ENCODE data around the gene TPK1.

TPK1 gene

DNA sequence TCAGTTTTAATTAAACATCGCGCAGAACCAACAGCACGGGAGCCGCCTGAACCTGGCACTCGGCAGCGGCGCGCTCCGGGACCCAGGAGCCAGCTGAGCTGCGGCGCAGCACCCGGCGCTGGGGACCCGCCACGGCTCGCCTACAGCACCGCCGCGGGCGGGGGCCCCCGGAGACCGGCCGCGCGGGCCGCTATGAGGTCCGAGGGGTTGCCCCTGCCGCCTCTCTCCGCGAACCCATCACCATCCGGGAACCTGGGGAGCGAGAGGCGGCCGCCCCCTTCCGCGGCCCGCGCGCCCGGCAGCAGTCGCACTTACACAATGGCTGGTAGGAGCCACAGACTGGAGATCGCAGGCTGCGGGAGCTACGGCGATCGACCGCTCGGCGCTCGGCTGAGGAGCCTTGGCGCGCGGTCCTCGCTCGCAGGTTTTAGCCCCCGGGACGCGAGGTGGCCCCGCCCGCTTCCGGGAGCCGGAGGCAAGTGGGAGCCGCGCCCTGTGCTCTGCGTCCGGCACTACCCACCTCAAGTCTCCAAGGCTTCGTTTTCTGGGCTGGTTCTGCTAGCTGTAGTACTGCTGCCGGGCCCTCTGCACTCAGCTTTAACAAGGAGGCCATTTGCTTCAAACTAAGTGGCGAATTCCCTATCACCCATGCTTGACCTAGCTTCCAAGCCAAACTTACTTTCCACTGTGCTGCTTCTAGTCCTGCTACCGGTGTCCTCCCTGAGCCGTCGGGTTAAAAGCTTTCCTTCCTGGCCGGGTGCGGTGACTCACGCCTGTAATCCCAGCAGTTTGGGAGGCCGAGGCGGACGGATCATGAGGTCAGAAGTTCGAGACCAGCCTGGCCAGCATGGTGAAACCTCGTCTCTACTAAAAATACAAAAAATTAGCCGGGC is at the start of gene TPK1:
Gene TPK1 (minus strand): TSS at position 402 of the 893 bp plus-strand sequence. CDS start 451 bp downstream, outside the sequence.
- peak within 1 kb of the TSS; percentile 98 for H3K4me3 Mint-ChIP-seq
- peaks cover 6% of the 10 kb centered on the region for H3K36me3 Mint-ChIP-seq (ENCODE audit: low read depth)
- peaks cover 39% of the 10 kb centered on the region for H3K4me1 Mint-ChIP-seq (ENCODE audit: low read depth)
- peaks cover 18% of the 10 kb centered on the region for H3K9me3 Mint-ChIP-seq
- no peaks in the 10 kb centered on the region for H3K27me3 Mint-ChIP-seq
- peak within 1 kb of the TSS; percentile 98 for H3K27ac Mint-ChIP-seq

DNA sequence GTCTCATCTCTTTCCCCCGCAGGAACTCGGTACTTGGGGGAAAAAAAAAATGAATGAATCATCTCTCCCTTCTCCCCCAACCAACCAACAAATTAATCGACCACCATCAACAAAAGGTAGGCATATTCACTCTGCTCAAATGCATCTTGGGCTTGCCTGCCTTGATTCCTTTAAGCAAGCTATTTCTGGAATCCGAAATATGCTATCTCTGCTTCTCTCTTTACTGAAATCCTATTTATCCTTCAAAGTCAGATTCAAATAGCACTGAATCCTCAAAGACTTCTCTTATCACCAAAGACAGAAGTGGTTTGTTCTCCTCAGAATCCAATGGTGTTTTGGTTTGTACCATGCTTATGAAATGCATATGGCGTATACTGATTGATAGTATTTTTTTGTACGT is 49.6 kb upstream of the TPK1 start:
- Mint-ChIP-seq H3K9me3 (no peaks in the 10 kb centered on the region), H3K27me3 (no peaks in the 10 kb centered on the region), H3K4me1 (ENCODE audit: low read depth) (no peaks in the 10 kb centered on the region), H3K4me3 (no peak overlapping the region), H3K36me3 (ENCODE audit: low read depth) (no peaks in the 10 kb centered on the region), H3K27ac (no peak overlapping the region)

- Mint-ChIP-seq H3K4me1 (ENCODE audit: low read depth) (no peaks in the 10 kb centered on the region), H3K36me3 (ENCODE audit: low read depth) (no peaks in the 10 kb centered on the region), H3K27me3 (no peaks in the 10 kb centered on the region), H3K9me3 (no peaks in the 10 kb centered on the region), H3K4me3 (no peak overlapping the region), H3K27ac (no peak overlapping the region)
These were observed 49.0 kb upstream of the TPK1 start for GRCh38 chr7:144884896-144885295.

- H3K4me3 Mint-ChIP-seq, result no peak overlapping the region
- no peaks in the 10 kb centered on the region for H3K36me3 Mint-ChIP-seq (ENCODE audit: low read depth)
- no peaks in the 10 kb centered on the region for H3K9me3 Mint-ChIP-seq
- no peak overlapping the region for H3K27ac Mint-ChIP-seq
- H3K4me1 Mint-ChIP-seq (ENCODE audit: low read depth), result no peaks in the 10 kb centered on the region
- peaks cover 5% of the 10 kb centered on the region for H3K27me3 Mint-ChIP-seq
These were observed 37.5 kb upstream of the TPK1 start for GRCh38 chr7:144873316-144873845.

- H3K27ac Mint-ChIP-seq, result no peak overlapping the region
- peaks cover 6% of the 10 kb centered on the region for H3K27me3 Mint-ChIP-seq
- H3K36me3 Mint-ChIP-seq (ENCODE audit: low read depth), result no peaks in the 10 kb centered on the region
- H3K9me3 Mint-ChIP-seq, result no peaks in the 10 kb centered on the region
- H3K4me3 Mint-ChIP-seq, result no peak overlapping the region
- no peaks in the 10 kb centered on the region for H3K4me1 Mint-ChIP-seq (ENCODE audit: low read depth)
These were observed 33.2 kb upstream of the TPK1 start for GRCh38 chr7:144869082-144869481.

DNA sequence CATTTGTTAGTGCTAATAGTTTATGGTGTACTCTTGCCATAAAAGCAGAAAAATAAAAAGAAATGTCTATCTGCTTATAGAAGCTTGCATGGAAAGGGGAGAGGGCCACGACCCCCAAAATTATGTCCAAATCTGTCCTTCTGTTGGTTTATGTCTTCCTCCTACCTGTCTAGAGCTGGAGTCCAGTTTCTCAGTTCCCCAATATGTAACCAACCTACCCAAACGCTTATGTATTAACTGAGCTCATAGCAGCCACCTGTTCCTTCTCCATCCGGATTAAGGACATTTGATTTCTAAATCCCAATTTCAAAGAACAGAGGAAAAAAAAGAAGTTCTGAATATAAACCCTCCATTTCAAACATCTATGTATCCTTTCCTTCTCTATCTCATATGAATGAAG is 30.3 kb upstream of the TPK1 start:
- Mint-ChIP-seq H3K4me3 (no peak overlapping the region), H3K4me1 (ENCODE audit: low read depth) (no peaks in the 10 kb centered on the region), H3K9me3 (no peaks in the 10 kb centered on the region)

DNA sequence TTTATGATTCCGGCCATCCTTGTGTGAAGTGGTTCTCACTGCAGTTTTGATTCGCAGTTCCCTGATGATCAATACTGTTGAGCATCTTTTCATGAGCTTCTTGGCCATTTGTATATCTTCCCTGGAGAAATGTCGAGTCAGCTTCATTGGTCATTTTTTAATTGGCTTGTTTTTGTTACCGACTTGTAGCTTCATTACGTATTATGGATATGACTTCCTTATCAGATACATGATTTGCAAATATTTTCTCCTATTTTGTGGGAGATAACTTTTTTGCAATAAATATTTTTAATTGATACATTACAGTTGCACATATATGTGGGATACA is 27.4 kb upstream of the TPK1 start:
- H3K36me3 Mint-ChIP-seq (ENCODE audit: low read depth), result no peaks in the 10 kb centered on the region
- no peaks in the 10 kb centered on the region for H3K4me1 Mint-ChIP-seq (ENCODE audit: low read depth)
- peaks cover 6% of the 10 kb centered on the region for H3K27me3 Mint-ChIP-seq
- H3K27ac Mint-ChIP-seq, result no peak overlapping the region
- no peaks in the 10 kb centered on the region for H3K9me3 Mint-ChIP-seq
- H3K4me3 Mint-ChIP-seq, result no peak overlapping the region

More for the DNA sequence above, 30.3 kb upstream of the TPK1 start:
- Mint-ChIP-seq H3K27ac (no peak overlapping the region), H3K36me3 (ENCODE audit: low read depth) (no peaks in the 10 kb centered on the region), H3K27me3 (peaks cover 6% of the 10 kb centered on the region)

DNA sequence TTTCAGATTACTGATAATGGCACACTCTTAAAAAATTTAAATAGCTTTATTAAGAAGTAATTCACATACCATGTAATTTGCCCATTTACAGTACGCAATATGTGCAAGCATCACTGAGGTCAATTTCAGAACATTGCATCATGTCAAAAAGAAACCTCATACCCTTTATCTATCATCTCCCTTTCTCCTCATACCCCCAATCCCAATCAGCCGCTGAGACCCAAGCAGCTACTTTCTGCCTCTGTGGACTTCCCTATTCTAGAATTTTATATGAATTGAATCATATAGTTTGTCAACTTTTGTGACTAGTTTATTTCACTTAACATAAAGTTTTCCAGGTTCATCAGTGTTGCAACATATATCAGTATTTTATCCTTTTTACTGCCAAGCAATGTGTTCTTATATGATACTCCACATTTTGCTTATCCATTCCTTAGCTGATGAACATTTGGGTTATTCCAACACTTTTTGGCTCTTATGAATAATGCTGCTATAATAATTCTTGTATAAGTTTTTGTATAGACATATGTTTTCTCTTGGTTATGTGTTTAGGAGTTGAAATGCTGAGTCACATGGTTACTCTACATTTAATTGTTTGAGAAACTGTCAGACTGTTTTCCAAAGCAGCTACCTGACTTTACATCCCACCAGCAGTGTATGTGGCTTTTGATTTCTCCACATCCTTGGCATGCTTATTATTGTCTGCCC is 26.9 kb upstream of the TPK1 start:
- Mint-ChIP-seq H3K27me3 (peaks cover 6% of the 10 kb centered on the region), H3K4me1 (ENCODE audit: low read depth) (no peaks in the 10 kb centered on the region), H3K27ac (no peak overlapping the region), H3K4me3 (no peak overlapping the region), H3K36me3 (ENCODE audit: low read depth) (no peaks in the 10 kb centered on the region), H3K9me3 (no peaks in the 10 kb centered on the region)

DNA sequence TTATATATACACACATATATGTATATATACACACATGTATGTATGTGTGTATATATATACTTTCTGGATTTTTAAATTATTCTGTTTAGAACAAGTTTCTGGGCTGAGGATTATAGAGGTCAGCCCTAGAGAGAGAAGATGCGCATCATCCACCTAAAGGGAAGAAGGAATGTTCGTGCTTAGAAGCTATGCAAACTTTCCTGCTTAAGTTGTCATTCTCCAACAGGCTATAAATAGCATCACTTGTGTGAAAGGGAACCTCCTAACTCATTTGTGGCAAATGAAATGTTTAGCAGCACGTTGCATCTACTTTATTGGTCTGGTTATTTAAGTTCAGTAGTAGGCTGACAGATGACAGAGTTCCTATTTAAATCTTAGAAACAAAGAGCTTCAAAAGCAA is 23.9 kb upstream of the TPK1 start:
- no peaks in the 10 kb centered on the region for H3K9me3 Mint-ChIP-seq
- H3K4me1 Mint-ChIP-seq (ENCODE audit: low read depth), result no peaks in the 10 kb centered on the region
- no peak overlapping the region for H3K27ac Mint-ChIP-seq
- peaks cover 3% of the 10 kb centered on the region for H3K27me3 Mint-ChIP-seq
- H3K36me3 Mint-ChIP-seq (ENCODE audit: low read depth), result no peaks in the 10 kb centered on the region
- no peak overlapping the region for H3K4me3 Mint-ChIP-seq

- H3K36me3 Mint-ChIP-seq (ENCODE audit: low read depth), result no peaks in the 10 kb centered on the region
- H3K27ac Mint-ChIP-seq, result no peak overlapping the region
- peaks cover 4% of the 10 kb centered on the region for H3K27me3 Mint-ChIP-seq
- H3K4me1 Mint-ChIP-seq (ENCODE audit: low read depth), result no peaks in the 10 kb centered on the region
- no peaks in the 10 kb centered on the region for H3K9me3 Mint-ChIP-seq
- H3K4me3 Mint-ChIP-seq, result no peak overlapping the region
These were observed 21.6 kb upstream of the TPK1 start for GRCh38 chr7:144857463-144857862.

- Mint-ChIP-seq H3K4me3 (no peak overlapping the region), H3K9me3 (peaks cover 6% of the 10 kb centered on the region), H3K27ac (no peak overlapping the region), H3K27me3 (peaks cover 4% of the 10 kb centered on the region), H3K36me3 (ENCODE audit: low read depth) (no peaks in the 10 kb centered on the region), H3K4me1 (ENCODE audit: low read depth) (no peaks in the 10 kb centered on the region)
These were observed 19.1 kb upstream of the TPK1 start for GRCh38 chr7:144854839-144855424.

- Mint-ChIP-seq H3K27me3 (peaks cover 4% of the 10 kb centered on the region), H3K4me1 (ENCODE audit: low read depth) (no peaks in the 10 kb centered on the region), H3K9me3 (peaks cover 9% of the 10 kb centered on the region), H3K4me3 (no peak overlapping the region), H3K36me3 (ENCODE audit: low read depth) (no peaks in the 10 kb centered on the region), H3K27ac (no peak overlapping the region)
These were observed 17.7 kb upstream of the TPK1 start for GRCh38 chr7:144853542-144853941.

- Mint-ChIP-seq H3K27ac (no peak overlapping the region), H3K27me3 (no peaks in the 10 kb centered on the region)
These were observed 12.2 kb upstream of the TPK1 start for GRCh38 chr7:144848078-144848477.

DNA sequence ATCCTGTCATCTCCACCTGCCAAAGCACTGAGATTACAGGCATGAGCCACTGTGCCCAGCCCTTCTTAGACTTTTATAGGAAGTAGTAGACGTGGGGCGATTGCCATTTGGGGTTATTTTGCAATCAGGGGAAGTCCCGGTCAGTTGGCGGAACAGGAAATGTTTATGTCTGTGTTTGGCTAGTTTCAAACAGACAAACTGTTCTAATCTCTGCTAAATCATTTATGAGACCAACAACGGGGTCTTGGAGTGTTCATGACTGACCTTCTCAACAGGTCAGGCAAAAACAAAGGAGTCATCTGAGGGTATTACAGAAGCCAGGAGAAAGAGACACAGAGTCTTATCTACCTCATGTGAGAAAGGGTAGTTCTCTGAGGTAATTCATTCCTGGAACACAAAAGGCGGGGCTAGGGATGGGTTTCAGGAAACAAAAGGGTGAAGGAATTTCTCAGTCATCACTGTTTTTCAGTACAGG is 6.6 kb upstream of the TPK1 start:
- Mint-ChIP-seq H3K4me1 (ENCODE audit: low read depth) (peaks cover 13% of the 10 kb centered on the region), H3K27me3 (no peaks in the 10 kb centered on the region), H3K36me3 (ENCODE audit: low read depth) (no peaks in the 10 kb centered on the region), H3K27ac (peak overlapping the region; percentile 95), H3K4me3 (peak overlapping the region; percentile 66), H3K9me3 (peaks cover 14% of the 10 kb centered on the region)

More at GRCh38 chr7:144848078-144848477, 12.2 kb upstream of the TPK1 start:
- Mint-ChIP-seq H3K4me1 (ENCODE audit: low read depth) (no peaks in the 10 kb centered on the region), H3K9me3 (peaks cover 17% of the 10 kb centered on the region), H3K4me3 (no peak overlapping the region), H3K36me3 (ENCODE audit: low read depth) (no peaks in the 10 kb centered on the region)

DNA sequence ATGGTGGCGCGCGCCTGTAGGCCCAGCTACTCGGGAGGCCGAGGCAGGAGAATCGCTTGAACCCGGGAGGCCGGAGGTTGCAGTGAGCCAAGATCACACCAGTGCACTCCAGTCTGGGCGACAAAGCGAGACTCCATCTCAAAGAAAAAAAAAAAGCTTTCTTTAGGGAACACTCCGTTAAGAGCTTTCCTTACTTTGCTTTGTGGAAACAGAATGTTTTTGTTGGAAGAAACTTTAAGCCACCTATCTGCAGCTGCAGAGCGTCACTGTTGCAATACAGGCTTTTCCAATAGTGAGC is 641 bp upstream of the TPK1 start:
- H3K27ac Mint-ChIP-seq, result peak overlapping the region; percentile 88
- H3K4me3 Mint-ChIP-seq, result peak overlapping the region; percentile 98
- no peaks in the 10 kb centered on the region for H3K27me3 Mint-ChIP-seq
- peaks cover 18% of the 10 kb centered on the region for H3K9me3 Mint-ChIP-seq
- peaks cover 5% of the 10 kb centered on the region for H3K36me3 Mint-ChIP-seq (ENCODE audit: low read depth)
- peaks cover 36% of the 10 kb centered on the region for H3K4me1 Mint-ChIP-seq (ENCODE audit: low read depth)

All from stimulated activated naive CD8-positive, alpha-beta T cell treated with anti-CD3 and anti-CD28 coated beads, Interleukin-15, Interleukin-2, amounts not matched to agents 100 ng/mL and 50 ng/mL, for 24 hours (primary cell).